ENCODE results near the gene TRPM4.

DNA sequence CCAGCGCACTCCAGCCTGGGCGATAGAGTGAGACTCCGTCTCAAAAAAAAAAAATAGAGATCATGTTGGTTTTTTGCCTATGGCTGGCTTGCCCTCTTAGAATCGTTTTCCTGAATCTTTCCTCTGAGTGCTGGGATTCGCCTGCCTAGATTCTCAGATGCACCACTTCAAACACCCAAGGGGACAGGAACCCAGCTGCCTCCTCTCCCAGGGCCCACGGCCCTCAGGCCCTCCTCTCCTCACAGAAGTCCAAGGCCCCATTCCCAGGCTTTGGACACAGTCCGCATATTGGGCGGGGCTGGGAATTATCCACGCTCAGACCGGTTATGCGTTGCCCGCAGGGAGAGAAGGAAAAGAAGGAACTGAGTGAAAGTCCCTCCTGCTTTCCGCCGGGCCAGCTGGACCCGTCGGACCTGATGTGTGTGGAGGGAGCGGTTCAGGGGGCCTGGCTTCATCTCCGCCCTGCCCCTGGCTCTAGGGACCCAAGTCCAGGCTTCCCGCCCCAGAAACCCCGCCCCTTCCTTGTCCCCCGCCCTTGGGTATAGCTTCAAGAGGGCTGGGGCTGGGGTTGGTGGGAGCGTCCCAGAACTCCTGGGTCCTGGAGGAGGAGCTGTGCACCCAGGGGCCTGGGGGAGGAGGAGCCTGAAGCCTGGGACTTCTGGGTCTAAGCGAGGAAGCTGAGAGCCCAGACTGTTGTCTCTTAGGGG is 32.4 kb upstream of the TRPM4 start:
- TF ChIP-seq, protein P1, sequence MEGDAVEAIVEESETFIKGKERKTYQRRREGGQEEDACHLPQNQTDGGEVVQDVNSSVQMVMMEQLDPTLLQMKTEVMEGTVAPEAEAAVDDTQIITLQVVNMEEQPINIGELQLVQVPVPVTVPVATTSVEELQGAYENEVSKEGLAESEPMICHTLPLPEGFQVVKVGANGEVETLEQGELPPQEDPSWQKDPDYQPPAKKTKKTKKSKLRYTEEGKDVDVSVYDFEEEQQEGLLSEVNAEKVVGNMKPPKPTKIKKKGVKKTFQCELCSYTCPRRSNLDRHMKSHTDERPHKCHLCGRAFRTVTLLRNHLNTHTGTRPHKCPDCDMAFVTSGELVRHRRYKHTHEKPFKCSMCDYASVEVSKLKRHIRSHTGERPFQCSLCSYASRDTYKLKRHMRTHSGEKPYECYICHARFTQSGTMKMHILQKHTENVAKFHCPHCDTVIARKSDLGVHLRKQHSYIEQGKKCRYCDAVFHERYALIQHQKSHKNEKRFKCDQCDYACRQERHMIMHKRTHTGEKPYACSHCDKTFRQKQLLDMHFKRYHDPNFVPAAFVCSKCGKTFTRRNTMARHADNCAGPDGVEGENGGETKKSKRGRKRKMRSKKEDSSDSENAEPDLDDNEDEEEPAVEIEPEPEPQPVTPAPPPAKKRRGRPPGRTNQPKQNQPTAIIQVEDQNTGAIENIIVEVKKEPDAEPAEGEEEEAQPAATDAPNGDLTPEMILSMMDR (IDR thresholded peaks at IDR 0.05) = no peak
- no peak for TF ChIP-seq ZFX (IDR thresholded peaks at IDR 0.05; ENCODE audit: borderline replicate concordance)

All from 22Rv1 (cell line).